Ishikawa (cell line): ENCODE data around the gene TP53I13.

ENCODE experiments used
- CEBPB ChIP-seq: IDR thresholded peaks from 2 replicates; pipeline ENCODE4 v1.6.1; 2012
- CREB1 ChIP-seq: IDR thresholded peaks from 2 replicates; pipeline ENCODE4 v1.6.1; 2012; ENCODE audit warnings: low read depth
- EGR1 ChIP-seq: IDR thresholded peaks from 2 replicates; pipeline ENCODE4 v1.6.1; 2012
- EP300 ChIP-seq: IDR thresholded peaks from 2 replicates; pipeline ENCODE4 v1.6.1; 2012; ENCODE audit warnings: borderline replicate concordance
- FOXM1 ChIP-seq: IDR thresholded peaks from 2 replicates; pipeline ENCODE4 v1.6.1; 2012; ENCODE audit warnings: low read depth, borderline replicate concordance
- MAX ChIP-seq: IDR thresholded peaks from 2 replicates; pipeline ENCODE4 v1.6.1; 2012
- NFIC ChIP-seq: IDR thresholded peaks from 2 replicates; pipeline ENCODE4 v1.6.1; 2012
- RAD21 ChIP-seq: IDR thresholded peaks from 2 replicates; pipeline ENCODE4 v1.6.1; 2012; ENCODE audit warnings: low read depth
- REST ChIP-seq: IDR thresholded peaks from 2 replicates; pipeline ENCODE4 v1.6.1; 2012; ENCODE audit warnings: low read depth, mild to moderate bottlenecking
- TAF1 ChIP-seq: IDR thresholded peaks from 2 replicates; pipeline ENCODE4 v1.6.1; 2012; ENCODE audit warnings: low read depth, mild to moderate bottlenecking
- TCF12 ChIP-seq: IDR thresholded peaks from 2 replicates; pipeline ENCODE4 v1.6.1; 2012; ENCODE audit warnings: low read depth
- TEAD4 ChIP-seq: IDR thresholded peaks from 2 replicates; pipeline ENCODE4 v1.6.1; 2012
- USF1 ChIP-seq: IDR thresholded peaks from 2 replicates; pipeline ENCODE4 v1.6.1; 2012
- YY1 ChIP-seq: IDR thresholded peaks from 2 replicates; pipeline ENCODE4 v1.6.1; 2012; ENCODE audit warnings: low read depth
- ZBTB7A ChIP-seq: IDR thresholded peaks from 2 replicates; pipeline ENCODE4 v1.6.1; 2012; ENCODE audit warnings: low read depth

TP53I13 gene

GRCh38 chr17:29607557-29608195 lies 39.2 kb downstream of the TP53I13 start:
- TF ChIP-seq CREB1, result no peak
- no peak for TF ChIP-seq YY1
- TF ChIP-seq ZBTB7A, result no peak
- no peak for TF ChIP-seq RAD21
- no peak for TF ChIP-seq CEBPB
- TF ChIP-seq TAF1, result no peak
- no peak for TF ChIP-seq USF1
- TF ChIP-seq TCF12, result no peak
- TF ChIP-seq EGR1, result no peak
- no peak for TF ChIP-seq NFIC
- TF ChIP-seq MAX, result no peak
- no peak for TF ChIP-seq TEAD4

GRCh38 chr17:29608986-29609385 lies 40.5 kb downstream of the TP53I13 start:
- TF ChIP-seq TEAD4, result no peak
- TF ChIP-seq CEBPB, result no peak
- TF ChIP-seq EP300, result no peak
- no peak for TF ChIP-seq REST
- no peak for TF ChIP-seq USF1
- no peak for TF ChIP-seq YY1
- no peak for TF ChIP-seq RAD21
- no peak for TF ChIP-seq MAX
- no peak for TF ChIP-seq TAF1
- no peak for TF ChIP-seq ZBTB7A
- no peak for TF ChIP-seq TCF12
- TF ChIP-seq CREB1, result no peak
- TF ChIP-seq EGR1, result no peak
- no peak for TF ChIP-seq FOXM1
- TF ChIP-seq NFIC, result no peak

DNA sequence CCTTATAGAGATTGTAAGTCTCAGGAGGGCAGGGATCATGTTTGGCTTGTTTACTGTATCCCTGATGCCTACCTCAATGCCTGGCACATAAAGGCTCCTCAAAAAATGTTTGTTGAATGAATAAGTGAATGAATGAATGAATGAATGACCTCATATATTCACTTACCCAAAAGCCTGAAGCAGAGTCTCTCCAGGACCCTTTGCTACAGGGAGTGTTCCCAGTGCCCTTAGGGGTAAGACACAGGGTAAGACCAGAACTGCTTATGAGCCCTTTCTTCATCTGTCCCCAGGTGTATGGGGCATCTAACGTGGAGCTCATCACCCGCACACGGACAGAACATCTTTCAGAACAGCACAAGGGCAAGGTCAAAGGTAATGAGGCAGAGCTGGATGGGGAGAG lies 41.9 kb downstream of the TP53I13 start:
- no peak for TF ChIP-seq NFIC
- no peak for TF ChIP-seq TCF12
- TF ChIP-seq EP300, result no peak
- no peak for TF ChIP-seq USF1
- TF ChIP-seq CREB1, result no peak
- TF ChIP-seq TEAD4, result no peak
- TF ChIP-seq CEBPB, result no peak
- no peak for TF ChIP-seq FOXM1
- no peak for TF ChIP-seq RAD21
- no peak for TF ChIP-seq ZBTB7A
- TF ChIP-seq REST, result no peak
- no peak for TF ChIP-seq EGR1
- TF ChIP-seq MAX, result no peak
- no peak for TF ChIP-seq TAF1
- no peak for TF ChIP-seq YY1

GRCh38 chr17:29611351-29612093 lies 43.0 kb downstream of the TP53I13 start:
- TF ChIP-seq REST, result no peak
